H9 (cell line): Measurements from ENCODE around the gene DGKD. TPM values are rescaled to one million over a fixed set of nuclear protein-coding genes. Genes with fewer than 3 reads are reported as not detected.

Source experiments
- DNase-seq: peaks from one replicate; pipeline ENCODE4 v3.0.0-alpha.2; 2017
- H2AFZ ChIP-seq: one replicate; pipeline ENCODE4 v1.6.1; 2013; ENCODE audit warnings: mild to moderate bottlenecking, low read length, control low read depth, moderate library complexity
- H2AK5ac ChIP-seq: 2 replicates; pipeline ENCODE4 v1.6.1; 2013; ENCODE audit warnings: low read length, control low read depth, mixed read lengths; ENCODE audit not compliant: insufficient read length
- H2BK120ac ChIP-seq: one replicate; pipeline ENCODE4 v1.6.1; 2013; ENCODE audit warnings: low read depth, mild to moderate bottlenecking, low read length, control low read depth, inconsistent platforms; ENCODE audit not compliant: poor library complexity, severe bottlenecking
- H2BK12ac ChIP-seq: 2 replicates; pipeline ENCODE4 v1.6.1; 2013; ENCODE audit warnings: low read length, control low read depth, mixed read lengths, low read depth; ENCODE audit not compliant: insufficient read length
- H2BK15ac ChIP-seq: 2 replicates; pipeline ENCODE4 v1.6.1; 2013; ENCODE audit warnings: low read depth, low read length, control low read depth
- H2BK20ac ChIP-seq: one replicate; pipeline ENCODE4 v1.6.1; 2013; ENCODE audit warnings: low read depth, mild to moderate bottlenecking, low read length, control low read depth, inconsistent platforms; ENCODE audit not compliant: poor library complexity, severe bottlenecking
- H2BK5ac ChIP-seq: 2 replicates; pipeline ENCODE4 v1.6.1; 2013; ENCODE audit warnings: low read length, control low read depth, mixed read lengths; ENCODE audit not compliant: insufficient read length
- H3K14ac ChIP-seq: 2 replicates; pipeline ENCODE4 v1.6.1; 2013; ENCODE audit warnings: low read length, control low read depth; ENCODE audit not compliant: insufficient read depth
- H3K18ac ChIP-seq: 2 replicates; pipeline ENCODE4 v1.6.1; 2013; ENCODE audit warnings: low read depth, mild to moderate bottlenecking, mixed read lengths, low read length, control low read depth; ENCODE audit not compliant: insufficient read length
- H3K23ac ChIP-seq: 2 replicates; pipeline ENCODE4 v1.6.1; 2013; ENCODE audit warnings: low read length, control low read depth, mixed read lengths, low read depth; ENCODE audit not compliant: insufficient read length
- H3K23me2 ChIP-seq: 2 replicates; pipeline ENCODE4 v1.6.1; 2013; ENCODE audit warnings: low read depth, mild to moderate bottlenecking, mixed read lengths, low read length, control low read depth; ENCODE audit not compliant: insufficient read length, poor library complexity, severe bottlenecking
- H3K27ac ChIP-seq: 2 replicates; pipeline ENCODE4 v1.5.1; 2013; ENCODE audit warnings: low read length, control low read depth, mixed read lengths, low read depth; ENCODE audit not compliant: insufficient read length
- H3K27me3 ChIP-seq: 2 replicates; pipeline ENCODE4 v1.6.1; 2013; ENCODE audit warnings: low read length, control low read depth, inconsistent platforms; ENCODE audit not compliant: insufficient read depth
- H3K4ac ChIP-seq: 2 replicates; pipeline ENCODE4 v1.6.1; 2013; ENCODE audit warnings: low read depth, mild to moderate bottlenecking, control low read depth, inconsistent platforms, low read length, moderate library complexity
- H3K4me1 ChIP-seq: 2 replicates; pipeline ENCODE4 v1.6.1; 2013; ENCODE audit warnings: low read length, control low read depth, inconsistent platforms; ENCODE audit not compliant: insufficient read depth
- H3K4me2 ChIP-seq: 2 replicates; pipeline ENCODE4 v1.6.1; 2013; ENCODE audit warnings: low read length, control low read depth, mixed read lengths; ENCODE audit not compliant: insufficient read length, insufficient read depth
- H3K56ac ChIP-seq: 2 replicates; pipeline ENCODE4 v1.6.1; 2013; ENCODE audit warnings: low read depth, mild to moderate bottlenecking, mixed read lengths, low read length, control low read depth; ENCODE audit not compliant: insufficient read length
- H3K79me1 ChIP-seq: 2 replicates; pipeline ENCODE4 v1.6.1; 2013; ENCODE audit warnings: low read depth, mild to moderate bottlenecking, moderate library complexity, low read length, control low read depth, inconsistent platforms; ENCODE audit not compliant: insufficient read depth, poor library complexity, severe bottlenecking
- H3K79me2 ChIP-seq: 2 replicates; pipeline ENCODE4 v1.6.1; 2013; ENCODE audit warnings: low read length, control low read depth, inconsistent platforms; ENCODE audit not compliant: insufficient read depth
- H3K9ac ChIP-seq: 2 replicates; pipeline ENCODE4 v1.6.1; 2013; ENCODE audit warnings: low read length, control low read depth, mixed read lengths; ENCODE audit not compliant: insufficient read length; ENCODE audit errors: extremely low read depth
- H3K9me3 ChIP-seq: one replicate; pipeline ENCODE4 v1.6.1; 2013; ENCODE audit warnings: low read depth, low read length, inconsistent platforms; ENCODE audit not compliant: control insufficient read depth
- H3T11ph ChIP-seq: one replicate; pipeline ENCODE4 v1.6.1; 2013; ENCODE audit warnings: mild to moderate bottlenecking, low read length, control low read depth, inconsistent platforms
- H4K20me1 ChIP-seq: one replicate; pipeline ENCODE4 v1.6.1; 2013; ENCODE audit not compliant: control insufficient read depth, insufficient read length, insufficient read depth
- H4K5ac ChIP-seq: 2 replicates; pipeline ENCODE4 v1.6.1; 2013; ENCODE audit warnings: low read depth, mild to moderate bottlenecking, mixed read lengths, low read length, control low read depth; ENCODE audit not compliant: insufficient read length
- H4K8ac ChIP-seq: replicated peaks from 2 replicates; pipeline ENCODE4 v1.6.1; 2013; ENCODE audit warnings: low read length, control low read depth, mixed read lengths, low read depth; ENCODE audit not compliant: insufficient read length
- H4K91ac ChIP-seq: 2 replicates; pipeline ENCODE4 v1.6.1; 2013; ENCODE audit warnings: low read depth, mild to moderate bottlenecking, moderate library complexity, mixed read lengths, low read length, control low read depth; ENCODE audit not compliant: insufficient read length
- H3K27ac Mint-ChIP-seq, 3 experiments: 2 replicates in 2 of 3; 3 replicates in 1 of 3; pipeline ENCODE4 v1.8.0; 2020 to 2021; ENCODE audit warnings: mixed read lengths in 3 of 3, mild to moderate bottlenecking in 1 of 3, moderate library complexity in 1 of 3
- H3K27me3 Mint-ChIP-seq: 2 replicates; pipeline ENCODE4 v1.8.0; 2021; ENCODE audit warnings: low read depth, mild to moderate bottlenecking, moderate library complexity, mixed read lengths
- H3K36me3 Mint-ChIP-seq, 3 experiments: 2 replicates in 2 of 3; 3 replicates in 1 of 3; pipeline ENCODE4 v1.8.0; 2020 to 2021; ENCODE audit warnings: low read depth in 3 of 3, mixed read lengths in 3 of 3; ENCODE audit not compliant: insufficient read depth in 1 of 3
- H3K4me1 Mint-ChIP-seq, 2 experiments: 2 replicates each; pipeline ENCODE4 v1.8.0; 2020; ENCODE audit warnings: mixed read lengths in 2 of 2
- H3K4me3 Mint-ChIP-seq, 2 experiments: 2 replicates in 1 of 2; 3 replicates in 1 of 2; pipeline ENCODE4 v1.8.0; 2020 to 2021; ENCODE audit warnings: mild to moderate bottlenecking in 2 of 2, mixed read lengths in 2 of 2, moderate library complexity in 1 of 2
- H3K9me3 Mint-ChIP-seq, 2 experiments: 2 replicates in 1 of 2; 3 replicates in 1 of 2; pipeline ENCODE4 v1.8.0; 2020; ENCODE audit warnings: mild to moderate bottlenecking in 2 of 2, mixed read lengths in 2 of 2, moderate library complexity in 1 of 2
- CTCF ChIP-seq: fragments of 200-600 bp; sonication (generic); conservative IDR thresholded peaks from 3 replicates; pipeline ENCODE4 v1.8.0; 2021; ENCODE audit warnings: antibody characterized with exemption, mild to moderate bottlenecking
- WGBS: extraction: QIAGEN DNeasy Blood & Tissue Kit; methylation state at CpG from one replicate; pipeline ENCODE4 v1.1.7; 2013; ENCODE audit warnings: missing lambda C conversion rate, low lambda C conversion rate, mixed read lengths; ENCODE audit not compliant: insufficient read length; ENCODE audit errors: extremely low coverage; 5-methylcytosine and 5-hydroxymethylcytosine counted together
- total RNA-seq: library from RNA; stranded (reverse); gene quantifications from 2 replicates; pipeline ENCODE4 v1.2.1, GENCODE V29; 2021

Gene DGKD
- total RNA-seq, 1 experiment from 2014 or later, result 20.7 TPM

- Histone ChIP-seq H3K4me2 (no peak overlapping the region), H3K9ac (no peak overlapping the region), H4K5ac (no peak overlapping the region), H3K4ac (no peak overlapping the region), H3K27me3 (no peaks in the 10 kb centered on the region), H3K18ac (no peak overlapping the region), H2BK5ac (no peak overlapping the region), H3K23ac (no peak overlapping the region), H3K27ac (no peak overlapping the region), H3K23me2 (no peaks in the 10 kb centered on the region), H3K56ac (no peak overlapping the region), H4K8ac (no peak overlapping the region), H4K20me1 (no peaks in the 10 kb centered on the region), H2BK20ac (no peak overlapping the region), H2BK12ac (no peak overlapping the region), H3K79me1 (no peaks in the 10 kb centered on the region), H2BK15ac (no peak overlapping the region), H2AK5ac (no peak overlapping the region), H3K14ac (no peak overlapping the region), H2AFZ (no peak overlapping the region), H3K4me1 (no peaks in the 10 kb centered on the region), H4K91ac (no peak overlapping the region), H3T11ph (no peak overlapping the region), H3K9me3 (no peaks in the 10 kb centered on the region), H3K79me2 (no peaks in the 10 kb centered on the region), H2BK120ac (no peak overlapping the region)
- no peak for DNase-seq
- Mint-ChIP-seq H3K4me1 (peaks cover 7% of the 10 kb centered on the region in 2 experiments), H3K36me3 (peaks cover 19 to 21% (median 20%) of the 10 kb centered on the region in 3 experiments), H3K4me3 (no peak overlapping the region), H3K27me3 (no peaks in the 10 kb centered on the region), H3K27ac (no peak overlapping the region), H3K9me3 (peaks cover 16 to 23% of the 10 kb centered on the region in 2 experiments)
- no CpG with 5 or more reads among the region's 3 CpGs for WGBS
- TF ChIP-seq CTCF, result no peak
Observed at GRCh38 chr2:233412405-233412804, 58.1 kb downstream of the DGKD start.
